CD4-positive, alpha-beta T cell treated with Interleukin-15 for 1 hour (primary cell): ENCODE measurements around the gene AFF3.

Experiments
- DNase-seq: peaks from one replicate; pipeline ENCODE4 v3.0.0-alpha.2; 2020

The AFF3 gene

DNA sequence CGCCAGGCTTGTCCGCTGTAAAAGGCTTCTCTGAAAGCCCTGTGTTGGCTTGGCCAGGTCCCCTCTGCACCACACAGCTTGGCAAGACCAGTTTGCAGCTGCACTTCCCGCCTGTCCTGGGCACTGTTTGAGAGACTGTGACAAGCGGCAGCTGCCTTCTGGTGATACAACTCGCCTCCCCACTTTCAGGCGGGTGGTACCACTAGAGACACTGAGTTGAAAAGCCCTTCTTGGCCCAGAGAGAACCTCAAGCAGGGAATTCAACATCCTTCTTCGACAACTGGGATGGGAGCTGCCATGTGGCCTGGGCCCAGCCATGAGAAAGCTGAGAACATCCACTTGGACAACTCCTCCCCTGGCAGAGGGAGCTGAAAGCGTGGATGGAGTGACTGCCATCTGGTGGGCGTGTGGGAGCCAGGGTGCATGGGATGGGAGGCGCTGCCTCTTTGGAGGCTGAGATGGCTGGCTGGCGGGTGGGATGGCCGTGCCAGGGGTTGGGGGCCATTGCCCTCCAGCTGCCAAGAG, 527.1 kb downstream of the AFF3 start:
- DNase-seq: no peak

DNA sequence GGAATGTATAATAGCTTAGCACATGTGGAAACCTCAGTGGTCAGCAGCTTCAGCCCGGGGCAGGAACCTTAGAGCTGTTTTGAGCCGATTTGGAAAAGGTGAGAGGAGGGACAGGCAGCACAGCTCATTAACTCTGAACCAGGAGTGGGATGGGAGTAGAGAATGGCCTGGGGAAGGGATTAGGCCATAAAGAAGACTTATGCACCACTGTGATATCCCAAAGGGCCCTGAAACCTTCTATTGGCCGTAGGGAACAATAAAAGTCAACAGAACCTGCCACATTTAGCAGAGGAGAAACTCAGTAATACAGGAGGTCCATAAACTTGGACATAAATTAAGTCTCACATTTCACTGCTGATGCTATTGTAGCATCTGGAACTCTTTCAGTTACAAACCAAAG, 528.4 kb downstream of the AFF3 start:
- DNase-seq: no peak

DNA sequence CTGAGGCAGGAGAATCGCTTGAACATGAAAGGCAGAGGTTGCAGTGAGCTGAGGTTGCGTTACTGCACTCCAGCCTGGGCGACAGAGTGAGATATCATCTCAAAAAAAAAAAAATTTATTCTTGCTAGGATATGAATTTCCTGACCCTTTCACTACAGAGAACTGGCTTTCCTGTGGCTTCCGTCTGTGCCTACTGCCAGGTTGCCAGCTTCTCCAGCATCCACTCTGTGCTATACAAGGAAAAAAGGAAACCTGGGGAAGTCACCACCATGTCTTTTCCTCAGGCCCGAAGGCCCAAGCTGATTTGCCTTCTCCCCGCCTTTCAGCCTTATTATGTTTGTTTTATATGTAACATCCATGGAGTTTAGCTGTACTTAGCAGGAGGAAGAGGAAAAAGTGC, 530.6 kb downstream of the AFF3 start:
- DNase-seq: no peak

DNA sequence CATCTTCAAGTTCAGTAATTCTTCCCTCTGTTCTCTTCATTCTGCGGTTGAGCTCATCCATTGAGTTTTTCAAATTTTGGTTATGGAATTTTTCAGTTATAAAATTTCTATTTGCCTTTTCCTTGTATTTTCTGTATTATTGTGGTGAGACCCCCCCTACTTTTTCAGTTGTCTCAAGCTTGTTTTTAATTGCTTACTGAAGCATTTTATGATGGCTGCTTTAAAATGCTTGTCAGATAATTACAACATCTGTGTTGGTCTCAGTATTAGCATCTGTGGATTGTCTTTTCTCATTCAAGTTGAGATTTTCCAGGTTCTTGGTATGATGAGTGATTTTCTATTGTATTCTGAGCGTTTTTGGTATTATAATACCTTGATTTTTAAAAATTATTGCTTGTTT, 531.4 kb downstream of the AFF3 start:
- no peak for DNase-seq

DNA sequence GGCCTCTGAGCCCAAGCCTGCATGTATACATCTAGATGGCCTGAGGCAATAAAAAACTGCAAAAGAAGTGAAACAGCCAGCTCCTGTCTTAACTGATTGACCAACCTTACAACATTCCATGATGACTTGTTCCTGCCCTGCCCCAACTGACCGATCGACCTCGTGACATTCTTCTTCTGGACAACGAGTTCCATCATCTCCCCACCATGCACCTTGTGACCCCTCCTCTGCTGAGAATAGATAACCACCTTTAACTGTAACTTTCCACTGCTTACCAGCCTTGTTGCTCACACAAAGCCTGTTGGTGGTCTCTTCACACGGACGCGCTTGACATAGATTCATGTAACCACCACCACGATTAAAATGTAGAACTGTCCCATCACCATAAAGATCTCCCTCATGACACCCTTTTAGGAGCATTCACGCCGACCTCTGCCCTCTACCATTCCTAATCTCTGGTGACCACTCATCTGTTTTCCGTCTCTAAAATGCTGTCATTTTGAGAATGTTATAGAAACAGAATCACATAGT, 532.5 kb downstream of the AFF3 start:
- DNase-seq: no peak

DNA sequence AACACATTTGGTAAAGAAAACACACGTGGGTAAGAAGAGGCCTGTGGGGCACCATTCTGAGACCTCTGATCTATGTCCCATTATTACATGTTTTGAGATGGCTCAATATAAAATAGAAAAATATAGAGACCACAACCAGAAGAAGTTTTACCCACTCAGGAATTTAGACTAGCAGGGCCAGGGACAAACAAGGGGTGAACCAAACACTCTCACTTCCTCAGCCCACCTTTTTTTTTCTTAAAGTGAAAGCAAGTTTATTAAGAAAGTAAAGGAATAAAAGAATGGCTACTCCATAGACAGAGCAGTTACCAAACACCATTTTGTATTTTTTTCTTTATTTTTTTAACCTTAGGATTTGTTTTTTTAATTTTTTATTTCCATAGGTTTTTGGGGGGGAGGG, 533.5 kb downstream of the AFF3 start:
- no peak for DNase-seq

DNA sequence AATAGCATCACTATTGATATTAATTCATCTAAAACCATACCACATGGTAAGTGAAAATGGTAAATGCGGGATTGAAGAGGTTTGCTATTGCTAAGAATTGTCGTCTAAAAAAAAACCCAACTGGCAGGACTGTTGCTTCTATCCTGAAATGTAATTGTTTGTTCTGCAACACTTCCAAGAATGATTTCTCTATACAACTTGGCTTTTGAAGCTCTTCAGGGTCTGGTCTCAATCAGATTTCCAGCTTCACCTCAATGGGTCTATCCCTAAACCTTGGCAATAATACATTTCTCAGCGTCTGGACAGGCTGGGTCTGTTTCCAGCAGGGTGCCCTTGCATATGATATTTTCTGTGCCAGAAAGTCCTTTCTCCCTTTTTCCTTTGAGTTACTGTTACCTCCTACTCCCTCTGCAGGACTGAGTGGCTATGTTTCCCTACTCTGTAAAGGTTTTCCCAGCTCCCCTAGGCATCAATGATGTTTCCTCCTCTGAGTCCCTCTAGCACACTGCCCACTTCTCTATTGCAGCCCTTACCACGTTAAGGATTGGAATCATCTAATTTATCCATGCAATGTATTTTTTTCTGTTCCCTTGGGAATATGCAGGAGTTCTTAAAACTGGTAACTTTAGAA, 534.4 kb downstream of the AFF3 start:
- no peak for DNase-seq

DNA sequence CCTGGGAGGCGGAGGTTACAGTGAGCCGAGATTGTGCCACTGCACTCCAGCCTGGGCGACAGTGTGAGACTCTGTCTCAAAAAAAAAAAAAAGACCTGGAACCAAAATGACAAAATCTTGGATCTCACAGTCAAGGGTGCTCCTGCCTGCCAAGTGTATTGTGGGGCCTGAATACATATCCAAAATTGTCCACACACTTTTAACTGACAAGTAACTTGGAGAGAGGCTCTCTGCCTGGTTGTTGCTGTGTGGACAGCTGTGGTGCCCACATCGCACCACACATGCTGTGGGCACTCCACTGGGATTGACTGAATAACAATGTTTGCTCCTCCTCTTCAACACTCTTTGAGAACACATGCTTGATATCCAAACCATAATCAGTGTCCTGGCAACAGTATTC, 534.9 kb downstream of the AFF3 start:
- no peak for DNase-seq

DNA sequence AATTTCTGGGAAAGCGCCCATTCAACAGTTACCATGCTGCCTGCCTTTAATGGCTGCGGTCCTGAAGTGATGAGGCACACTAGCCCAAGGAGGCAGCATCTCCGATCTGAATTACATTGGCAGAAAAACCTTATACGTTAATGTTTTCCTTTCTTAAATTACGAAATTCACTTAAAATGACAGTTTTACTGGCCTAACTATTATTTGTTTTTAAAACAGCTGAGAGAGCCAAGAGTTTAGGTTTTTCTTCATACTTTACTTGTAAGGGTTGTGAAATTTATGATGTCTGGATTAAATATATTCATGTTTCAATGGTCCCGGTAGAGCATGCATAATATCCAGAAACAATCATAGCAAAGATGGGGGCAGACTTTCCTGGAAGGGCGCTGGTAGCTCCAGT, 537.4 kb downstream of the AFF3 start:
- DNase-seq: no peak

DNA sequence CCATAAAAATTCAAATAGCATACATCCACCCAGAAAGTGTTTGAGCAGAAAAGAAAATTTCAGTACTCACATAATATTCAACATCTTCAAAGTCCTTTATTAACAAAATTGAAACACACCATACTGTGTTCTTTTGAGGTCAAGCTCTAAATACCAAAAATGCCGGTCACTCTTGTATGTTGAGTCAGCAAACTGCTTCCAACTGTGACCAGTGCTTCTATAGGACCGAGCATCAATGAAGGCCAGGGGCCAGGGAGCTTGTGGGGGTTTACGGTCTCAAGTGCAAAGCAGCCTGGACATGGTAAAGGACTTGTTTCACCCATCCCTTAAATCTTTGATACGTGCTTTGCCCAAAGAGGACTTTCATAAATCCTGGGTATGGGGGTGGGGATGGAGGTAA, 539.9 kb downstream of the AFF3 start:
- DNase-seq: no peak

DNA sequence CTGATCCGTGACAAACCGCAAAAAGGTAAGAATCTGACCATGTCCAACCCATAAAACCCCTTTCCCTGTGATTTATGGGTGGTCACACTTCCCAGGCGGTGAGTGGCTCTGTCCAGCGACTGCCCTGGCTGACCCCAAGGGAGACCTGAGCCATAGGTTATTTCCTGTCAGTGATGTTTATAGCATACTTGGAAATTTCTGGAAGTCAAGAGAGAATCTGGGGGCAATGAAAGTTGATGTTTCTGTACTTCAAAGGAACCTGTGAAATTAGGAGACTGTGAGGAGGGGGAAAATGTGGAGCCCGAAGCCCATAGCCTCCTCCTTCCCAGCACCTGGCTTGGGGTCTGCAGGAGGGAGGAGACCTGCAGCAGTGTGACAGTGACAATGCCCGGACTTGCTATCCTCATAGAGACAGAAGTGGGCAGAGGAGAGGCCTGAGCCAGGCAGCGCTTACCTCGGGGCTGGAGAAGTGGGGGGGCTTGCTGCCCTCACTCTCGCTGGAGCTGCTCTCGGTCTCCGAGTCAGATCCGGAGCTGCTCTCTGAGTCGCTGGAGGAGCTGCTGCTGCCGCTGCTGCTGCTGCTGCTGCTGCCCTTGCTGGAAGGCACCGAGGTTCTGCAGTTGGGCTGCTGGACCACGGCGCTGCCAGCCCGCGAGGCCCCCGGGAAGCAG, 541.3 kb downstream of the AFF3 start:
- DNase-seq: no peak

DNA sequence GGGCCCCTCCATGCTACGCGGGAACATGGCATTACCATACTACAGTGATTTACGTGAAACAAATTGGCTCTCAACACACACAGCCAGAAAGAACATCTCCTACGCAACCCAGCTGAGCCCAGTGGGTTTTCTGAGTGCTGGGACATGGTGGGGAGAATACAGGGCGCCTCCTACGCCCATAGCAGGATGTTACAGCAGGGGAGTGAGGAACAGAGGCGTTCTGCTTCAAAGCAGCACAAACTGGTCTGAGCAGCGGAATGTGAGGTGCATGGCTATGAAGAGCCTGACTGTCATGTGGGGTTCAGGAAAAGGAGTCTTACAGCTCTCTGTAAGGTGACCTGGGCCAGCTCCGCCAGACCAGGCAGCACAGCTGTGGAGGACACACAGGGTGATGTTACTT, 543.9 kb downstream of the AFF3 start:
- no peak for DNase-seq

DNA sequence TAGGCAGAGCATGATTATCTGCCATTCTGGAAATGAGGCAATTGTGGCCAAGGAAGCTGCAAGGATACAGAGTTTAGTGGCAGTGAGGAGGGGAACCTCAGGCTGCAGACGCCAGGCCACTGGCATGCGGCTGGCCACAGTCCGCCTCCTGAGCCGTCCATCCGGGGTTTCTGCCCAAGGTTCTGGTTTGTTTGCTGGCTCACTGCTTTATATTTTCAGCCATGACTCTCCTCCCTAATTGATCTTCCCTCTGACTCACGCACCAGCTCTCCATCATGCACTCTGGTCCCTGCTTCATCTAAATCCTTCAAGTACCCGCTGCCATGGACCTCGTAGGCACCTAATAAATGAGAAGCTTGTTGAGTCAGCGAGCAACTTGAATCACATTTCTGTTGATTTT, 544.8 kb downstream of the AFF3 start:
- DNase-seq: no peak

DNA sequence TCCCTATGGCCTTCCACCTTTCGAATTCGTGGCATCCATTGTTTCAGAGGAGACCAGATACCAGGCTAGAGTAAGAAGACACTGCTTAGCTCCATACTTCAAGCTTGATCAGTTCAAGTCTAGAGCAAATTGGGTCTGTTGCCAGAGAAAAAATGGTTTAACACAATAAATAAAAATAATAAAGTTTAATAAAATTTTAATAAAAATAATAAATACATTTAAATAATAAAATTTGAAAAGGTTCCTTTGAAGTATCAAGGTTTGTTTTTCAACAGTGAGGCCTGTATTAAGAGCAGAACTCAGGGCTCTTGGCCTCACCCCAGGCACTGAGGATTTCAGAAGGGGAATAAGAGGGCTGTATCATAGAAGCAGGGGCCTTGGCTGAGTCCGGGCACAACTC, 547.0 kb downstream of the AFF3 start:
- DNase-seq: no peak

DNA sequence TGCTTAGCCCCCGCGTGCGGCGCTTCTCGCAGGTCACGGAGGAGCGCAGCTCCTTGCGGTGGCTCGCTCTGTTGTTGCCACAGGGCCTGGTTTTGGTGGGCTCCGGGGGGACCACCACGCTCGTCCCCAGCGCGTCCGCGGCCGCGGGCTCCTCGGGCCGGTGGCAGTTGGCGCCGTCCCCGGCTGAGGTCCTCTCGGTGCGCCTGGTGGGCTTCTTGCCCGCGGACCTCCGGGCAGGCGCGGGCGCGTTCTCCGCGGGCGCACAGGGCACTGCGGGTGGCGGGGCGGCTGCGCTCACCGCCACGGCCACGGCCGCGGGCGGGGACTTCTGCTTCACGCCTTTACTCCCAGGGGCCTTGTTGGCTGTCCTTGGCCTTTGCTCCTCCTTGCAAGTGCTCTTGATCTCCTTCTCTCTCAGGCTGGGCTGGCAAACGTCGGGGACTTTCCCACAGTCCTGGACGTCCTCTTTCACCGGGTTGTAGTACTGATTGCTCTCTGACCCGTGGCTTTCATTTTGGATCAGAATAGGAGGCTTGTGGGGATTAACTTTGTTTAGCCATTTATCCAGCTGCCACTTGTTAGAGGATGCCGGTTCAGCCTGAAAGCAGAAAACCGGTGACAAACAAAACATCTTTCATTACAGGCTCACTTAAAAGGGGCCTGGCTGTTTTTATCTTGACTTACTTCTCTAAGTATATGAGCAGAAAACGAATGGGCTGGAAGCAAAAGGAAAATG, 548.5 kb downstream of the AFF3 start:
- DNase-seq: no peak

DNA sequence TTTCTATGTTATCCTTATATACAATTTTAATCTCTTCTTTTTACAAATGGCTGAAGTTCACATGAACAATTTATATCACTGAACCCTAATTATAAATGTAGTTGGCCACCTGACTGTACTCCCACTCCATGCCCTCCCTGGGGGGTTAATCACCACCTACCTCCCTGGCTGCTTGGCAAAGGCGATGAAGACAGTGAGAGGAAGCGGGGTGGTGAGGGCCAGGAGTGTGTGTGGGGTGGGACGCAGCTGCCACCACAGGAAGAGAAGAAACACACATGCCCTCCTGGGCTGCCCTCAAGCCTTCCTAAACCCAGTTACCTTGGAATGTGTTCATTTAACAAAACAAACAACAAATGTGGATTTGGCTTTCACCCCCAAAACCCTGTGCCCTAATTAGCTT, 565.6 kb downstream of the AFF3 start:
- DNase-seq: no peak

DNA sequence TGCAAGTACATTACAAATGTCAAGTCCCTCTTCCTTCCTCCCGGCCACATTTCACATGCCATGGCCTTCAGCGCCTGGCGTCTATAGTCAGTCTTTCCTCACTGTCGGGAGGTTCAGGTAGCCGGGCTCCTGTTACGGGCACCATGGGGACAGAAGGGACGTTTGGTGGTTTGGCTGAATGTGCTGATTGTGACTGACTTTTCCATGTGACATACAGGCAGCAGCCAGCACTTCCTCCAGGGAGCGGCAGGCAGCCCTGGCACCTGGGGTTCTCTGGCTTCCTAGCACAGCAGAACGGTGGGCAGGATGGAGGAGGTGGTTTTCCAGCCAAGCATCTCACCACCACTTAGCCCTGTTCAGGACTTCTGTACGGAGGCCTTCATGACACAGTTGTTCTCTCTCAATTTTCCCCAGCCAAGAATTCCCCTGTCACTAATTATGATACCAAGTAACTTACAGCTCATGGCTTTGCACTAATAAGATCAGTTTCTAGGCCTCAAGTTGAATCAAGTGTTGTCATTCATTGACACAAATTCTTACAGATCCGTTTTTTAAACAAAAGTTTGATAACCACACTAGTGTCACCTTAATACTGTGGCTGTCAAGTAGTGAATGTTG, 568.6 kb downstream of the AFF3 start:
- no peak for DNase-seq

DNA sequence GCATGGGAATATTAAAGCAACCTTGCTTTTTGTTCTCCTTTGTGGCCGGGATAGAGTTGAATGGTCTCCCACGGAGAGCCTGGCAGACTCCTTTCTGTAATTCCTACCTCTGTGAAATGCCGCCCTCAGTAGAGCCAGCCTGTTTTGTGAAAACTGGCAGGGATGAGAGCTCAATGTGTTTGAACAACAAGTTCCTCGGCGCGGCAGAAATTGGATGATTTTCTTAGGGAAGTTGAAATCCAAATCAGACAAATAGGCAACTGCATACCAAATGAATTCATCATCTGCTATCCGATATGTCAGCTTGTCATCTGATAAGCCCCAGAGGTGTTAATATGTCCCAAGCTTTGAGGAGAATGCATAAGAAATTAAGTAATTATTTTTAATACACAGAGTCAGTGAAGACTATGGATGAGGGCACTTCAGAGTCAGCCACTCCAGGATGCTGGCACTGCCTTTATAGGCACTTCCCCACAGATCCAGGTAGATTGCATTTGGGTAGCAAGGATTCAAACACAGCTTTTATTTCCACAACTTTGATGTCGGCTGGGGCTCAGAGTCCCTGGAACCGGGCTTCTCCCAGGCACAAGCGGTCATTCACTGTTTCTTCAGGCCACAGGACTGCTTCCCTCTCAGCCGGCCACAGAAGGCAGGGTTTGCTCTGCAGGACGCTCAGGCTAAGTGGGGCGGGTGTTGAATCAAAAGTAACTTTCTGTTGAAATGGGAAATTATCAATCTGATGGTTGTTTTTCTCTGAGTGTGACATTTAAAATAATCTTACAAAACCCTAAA, 569.8 kb downstream of the AFF3 start:
- DNase-seq: no peak

DNA sequence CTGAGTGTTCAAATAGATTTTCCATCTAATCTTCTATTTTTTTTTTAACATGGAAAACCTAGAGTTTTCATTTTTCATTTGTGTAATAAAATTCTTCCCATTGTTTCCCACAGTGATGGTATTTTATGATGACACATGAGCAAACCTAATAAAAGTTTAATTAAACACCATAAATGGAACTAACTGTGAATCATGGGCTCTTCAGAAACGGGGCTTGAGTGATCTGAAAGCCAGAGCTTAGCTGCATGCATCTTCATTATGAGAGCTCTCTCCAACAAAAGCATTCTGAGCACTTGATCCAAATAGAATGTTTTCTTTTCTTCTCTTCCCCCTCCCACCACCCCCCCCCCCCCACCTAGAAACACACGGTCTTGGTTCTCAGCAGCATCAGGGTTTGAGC, 570.4 kb downstream of the AFF3 start:
- DNase-seq: no peak

DNA sequence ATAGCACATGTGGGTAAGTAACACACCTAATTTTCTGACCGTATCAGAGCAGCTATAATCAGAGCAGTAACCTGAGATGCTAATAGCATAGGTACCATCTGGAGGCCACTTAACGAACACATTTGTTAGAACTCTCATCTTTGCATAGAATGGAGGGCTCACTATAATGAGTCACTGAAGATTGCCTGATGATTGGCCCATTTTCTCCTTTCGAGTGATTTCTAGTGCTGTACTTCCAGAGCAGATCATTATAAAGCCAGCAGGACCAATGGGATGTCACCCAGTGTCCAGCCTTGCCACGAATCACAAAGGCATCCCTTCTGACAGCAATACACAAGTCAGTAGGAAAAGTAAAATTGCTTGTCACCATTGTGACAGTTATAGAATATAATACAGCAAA, 570.9 kb downstream of the AFF3 start:
- no peak for DNase-seq

DNA sequence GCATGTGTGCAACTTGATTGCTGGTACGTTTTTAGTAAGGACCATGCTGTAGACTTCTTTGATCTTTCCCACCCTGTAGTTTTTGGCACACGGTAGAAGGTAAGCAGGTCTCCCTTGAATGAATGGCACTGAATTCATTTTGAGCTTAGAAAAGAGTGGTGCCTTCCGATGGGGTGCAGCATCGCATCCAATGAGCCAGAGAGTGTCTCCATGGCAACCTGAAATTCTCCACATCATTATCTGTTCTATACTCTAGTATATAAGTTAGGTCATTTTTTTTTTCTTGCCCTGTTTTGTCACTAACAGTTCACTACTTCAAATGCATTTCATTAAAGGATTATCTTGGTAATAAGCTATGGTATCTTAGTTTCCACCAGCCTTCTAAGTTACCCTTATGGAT, 571.4 kb downstream of the AFF3 start:
- no peak for DNase-seq

DNA sequence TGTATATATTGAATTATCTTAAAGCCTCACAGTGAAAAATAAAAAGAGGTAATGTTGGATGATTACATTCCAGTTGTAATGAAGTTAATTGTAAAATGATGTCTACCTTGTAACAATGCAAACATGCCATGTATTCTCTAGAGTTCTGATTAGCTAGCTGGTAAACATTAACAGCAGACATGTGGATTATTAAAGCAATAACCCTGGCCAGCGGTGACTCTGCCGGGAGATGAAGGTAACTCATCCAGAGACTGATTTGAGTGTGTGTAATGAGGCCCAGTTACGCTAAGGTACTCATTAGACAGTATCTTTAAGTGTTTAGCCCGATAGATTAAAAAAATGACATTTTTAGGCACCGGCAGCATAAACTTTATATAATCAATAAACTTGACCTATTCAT, 573.0 kb downstream of the AFF3 start:
- no peak for DNase-seq

DNA sequence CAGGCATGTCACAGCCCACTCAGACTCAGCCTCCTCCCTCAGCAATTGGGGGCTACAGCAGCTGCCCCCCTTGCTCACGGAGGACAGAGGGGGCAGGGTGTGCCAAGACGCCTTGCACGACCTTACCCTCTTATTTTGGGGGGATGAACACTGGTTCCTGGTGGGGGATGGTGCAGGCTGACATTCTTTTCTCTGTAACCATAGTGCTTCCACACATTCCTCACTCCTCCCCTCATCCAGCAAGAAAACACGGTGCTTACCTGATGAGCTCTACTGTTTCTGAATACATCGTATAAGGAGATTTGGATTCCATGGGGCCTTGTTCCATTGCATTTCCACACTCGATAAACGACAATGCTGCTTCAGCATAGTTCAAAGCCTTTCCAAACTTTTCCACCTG, 577.2 kb downstream of the AFF3 start:
- no peak for DNase-seq
